ENCODE data around the gene SERPINB10.
A peak's percentile ranks its signal among the peaks of the same experiment; 100 is the strongest.
"Not testable (repeated sequence)": the region's sequence is repeated elsewhere in the genome, so short reads cannot be mapped to it uniquely, and the experiment has no call there.

SERPINB10 gene

GRCh38 chr18:63892566-63892965 is 15.2 kb upstream of the SERPINB10 start:
- DNase-seq (ENCODE audit: low spot score), result no peak

GRCh38 chr18:63894106-63894772 is 13.5 kb upstream of the SERPINB10 start:
- no peak for DNase-seq (ENCODE audit: low spot score)

GRCh38 chr18:63895190-63895589 is 12.6 kb upstream of the SERPINB10 start:
- no peak for DNase-seq (ENCODE audit: low spot score)

GRCh38 chr18:63897072-63897471 is 10.7 kb upstream of the SERPINB10 start:
- DNase-seq (ENCODE audit: low spot score), result no peak

GRCh38 chr18:63899206-63899605 is 8.6 kb upstream of the SERPINB10 start:
- DNase-seq (ENCODE audit: low spot score), result no peak

- DNase-seq (ENCODE audit: low spot score), result no peak
Observed at GRCh38 chr18:63903851-63904570, 3.7 kb upstream of the SERPINB10 start.

GRCh38 chr18:63904694-63905093 is 3.1 kb upstream of the SERPINB10 start:
- DNase-seq (ENCODE audit: low spot score), result no peak

GRCh38 chr18:63905361-63905760 is 2.4 kb upstream of the SERPINB10 start:
- DNase-seq (ENCODE audit: low spot score), result peak; percentile 49

- DNase-seq (ENCODE audit: low spot score), result no peak
Observed at GRCh38 chr18:63906056-63906455, 1.7 kb upstream of the SERPINB10 start.

GRCh38 chr18:63908858-63909257 is 1.1 kb downstream of the SERPINB10 start:
- DNase-seq (ENCODE audit: low spot score), result no peak

GRCh38 chr18:63909870-63910269 is 2.1 kb downstream of the SERPINB10 start:
- no peak for DNase-seq (ENCODE audit: low spot score)

GRCh38 chr18:63917817-63918216 is 10.1 kb downstream of the SERPINB10 start:
- DNase-seq (ENCODE audit: low spot score), result no peak

- no peak for DNase-seq (ENCODE audit: low spot score)
Observed at GRCh38 chr18:63922049-63922448, 14.3 kb downstream of the SERPINB10 start.

GRCh38 chr18:63924551-63924950 is 16.8 kb downstream of the SERPINB10 start:
- no peak for DNase-seq (ENCODE audit: low spot score)

- DNase-seq (ENCODE audit: low spot score), result no peak
Observed at GRCh38 chr18:63928331-63928730, 20.6 kb downstream of the SERPINB10 start.

- DNase-seq (ENCODE audit: low spot score), result not testable (repeated sequence)
Observed at GRCh38 chr18:63929369-63929768, 21.6 kb downstream of the SERPINB10 start.

- DNase-seq (ENCODE audit: low spot score), result no peak
Observed at GRCh38 chr18:63930773-63931354, 23.1 kb downstream of the SERPINB10 start.

- DNase-seq (ENCODE audit: low spot score), result peak; percentile 82
Observed at GRCh38 chr18:63936156-63936931, 28.6 kb downstream of the SERPINB10 start.

- DNase-seq (ENCODE audit: low spot score), result no peak
Observed at GRCh38 chr18:63936932-63937393, 29.2 kb downstream of the SERPINB10 start.

GRCh38 chr18:63940008-63940407 is 32.2 kb downstream of the SERPINB10 start:
- DNase-seq (ENCODE audit: low spot score), result no peak

GRCh38 chr18:63940543-63941050 is 32.8 kb downstream of the SERPINB10 start:
- DNase-seq (ENCODE audit: low spot score), result not testable (repeated sequence)

Data from kidney tubule cell (primary cell).